GM12878 (cell line): ENCODE data around the gene CAMTA1. TPM values are rescaled to one million over a fixed set of nuclear protein-coding genes. Genes with fewer than 3 reads are reported as not detected.

Experiments
- ATAC-seq: fragments of 200-7000 bp; cut with Tn5 transposase; 3 replicates; pipeline ENCODE4 v1.9.1; 2020; ENCODE audit warnings: mild to moderate bottlenecking, moderate library complexity
- BruUV-seq: library from RNA; stranded (reverse); fragments of 400-500 nt; replicated peaks from 2 replicates; lab custom pipeline; 2021; lab: Mats Ljungman, UMichigan
- CTCF ChIA-PET: fragments of 300-600 bp; sonication (Branson Sonifier 250); formaldehyde crosslinking; extraction: SDS; loops from one replicate; lab custom pipeline; 2021; ENCODE audit warnings: inconsistent platforms; lab: Yijun Ruan, JAX
- POLR2A ChIA-PET: fragments of 350-600 bp; formaldehyde crosslinking; extraction: SDS; loops from one replicate; lab custom pipeline; 2021; ENCODE audit warnings: inconsistent platforms; lab: Charles Lee
- RAD21 ChIA-PET: fragments of 300-600 bp; sonication (Branson Sonifier 250); formaldehyde crosslinking; loops from one replicate; lab custom pipeline; 2023; ENCODE audit warnings: antibody characterized with exemption; ENCODE audit not compliant: unreplicated experiment; lab: Charles Lee
- SMC1A ChIA-PET: fragments of 300-600 bp; sonication (Branson Sonifier 250); formaldehyde crosslinking; loops from one replicate; lab custom pipeline; 2023; ENCODE audit not compliant: unreplicated experiment, uncharacterized antibody; lab: Charles Lee
- DNase-seq: peaks from one replicate; pipeline ENCODE4 v3.0.0-alpha.2; 2011; ENCODE audit warnings: low read depth, low spot score
- FAIRE-seq: peaks from 3 replicates; lab custom pipeline; 2011; peaks lifted over from hg19 to GRCh38; lab: Jason Lieb, UNC
- H2AFZ ChIP-seq: 2 replicates; pipeline ENCODE4 v1.6.0; 2011; ENCODE audit warnings: low read depth, low read length, control low read depth; ENCODE audit not compliant: control insufficient read depth
- H3K27ac ChIP-seq: 2 replicates; pipeline ENCODE4 v1.5.1; 2011; ENCODE audit warnings: control low read depth; ENCODE audit not compliant: control insufficient read depth, insufficient read depth
- H3K27me3 ChIP-seq, 2 experiments: replicated peaks in 1 of 2; 2 replicates each; pipeline versions ENCODE4 v1.6.0 to v1.6.1; 2011; ENCODE audit warnings: low read length in 1 of 2; ENCODE audit not compliant: control insufficient read depth in 2 of 2, insufficient read depth in 2 of 2
- H3K36me3 ChIP-seq, 2 experiments: 2 replicates each; pipeline ENCODE4 v1.5.1; 2011; ENCODE audit warnings: low read length in 1 of 2; ENCODE audit not compliant: control insufficient read depth in 2 of 2, insufficient read depth in 2 of 2
- H3K4me1 ChIP-seq: 2 replicates; pipeline ENCODE4 v1.6.1; 2011; ENCODE audit warnings: mild to moderate bottlenecking, low read length, moderate library complexity, mixed read lengths; ENCODE audit not compliant: control insufficient read depth, insufficient read depth
- H3K4me2 ChIP-seq: 2 replicates; pipeline ENCODE4 v1.6.0; 2011; ENCODE audit warnings: control low read depth; ENCODE audit not compliant: control insufficient read depth, insufficient read depth
- H3K4me3 ChIP-seq: fragments of 200-600 bp; sonication (generic); 2 replicates; pipeline ENCODE4 v1.5.1; 2016
- H3K79me2 ChIP-seq: 2 replicates; pipeline ENCODE4 v1.6.0; 2011; ENCODE audit warnings: low read length; ENCODE audit not compliant: control insufficient read depth, insufficient read depth
- H3K9ac ChIP-seq: 2 replicates; pipeline ENCODE4 v1.8.0; 2011; ENCODE audit warnings: low read length, control low read depth, mixed read lengths; ENCODE audit not compliant: control insufficient read depth, insufficient read depth
- H3K9me3 ChIP-seq: replicated peaks from 3 replicates; pipeline ENCODE4 v1.5.1; 2011; ENCODE audit warnings: mild to moderate bottlenecking, low read length; ENCODE audit not compliant: control insufficient read depth, insufficient read depth
- H4K20me1 ChIP-seq: 2 replicates; pipeline ENCODE4 v1.6.0; 2011; ENCODE audit not compliant: control insufficient read depth, insufficient read depth
- BACH1 ChIP-seq: fragments of 450-650 bp; IDR thresholded peaks from 2 replicates; pipeline ENCODE4 v1.6.1; 2017; ENCODE audit warnings: mild to moderate bottlenecking, borderline replicate concordance
- KDM1A ChIP-seq: fragments of 200-600 bp; sonication (generic); IDR thresholded peaks from 2 replicates; pipeline ENCODE4 v1.6.1; 2016; ENCODE audit warnings: borderline replicate concordance
- PBX3 ChIP-seq: IDR thresholded peaks from 2 replicates; pipeline ENCODE4 v1.6.1; 2011; ENCODE audit warnings: mild to moderate bottlenecking, low read depth, low read length, moderate library complexity; ENCODE audit not compliant: insufficient replicate concordance
- POLR2AphosphoS5 ChIP-seq: IDR thresholded peaks from 2 replicates; pipeline ENCODE4 v1.6.1; 2011; ENCODE audit warnings: mild to moderate bottlenecking, low read length, inconsistent platforms
- STAT3 ChIP-seq: IDR thresholded peaks from 2 replicates; pipeline ENCODE4 v1.6.1; 2011; ENCODE audit warnings: low read depth, low read length, improper control_type of control experiment
- TCF3 ChIP-seq: IDR thresholded peaks from 2 replicates; pipeline ENCODE4 v1.6.1; 2012; ENCODE audit warnings: low read depth, mild to moderate bottlenecking, low read length, borderline replicate concordance; ENCODE audit not compliant: insufficient read depth
- WGBS: methylation state at CpG from one replicate; pipeline ENCODE4 v1.1.6; 2016; ENCODE audit warnings: low lambda C conversion rate; ENCODE audit not compliant: insufficient replicate concordance, insufficient coverage; ENCODE audit errors: missing lambda C conversion rate; 5-methylcytosine and 5-hydroxymethylcytosine counted together
- in situ Hi-C: fragments of 300-500 bp; cut with MboI; formaldehyde crosslinking; loops from 9 replicates; pipeline ENCODE4 v1.14.3; 2018; ENCODE audit warnings: mixed read lengths
- intact Hi-C: fragments of 100-400 bp; cut with micrococcal nuclease; formaldehyde crosslinking; loops from one replicate; pipeline ENCODE4 v1.14.2; 2022; ENCODE audit not compliant: unreplicated experiment
- polyA plus RNA-seq, 11 experiments: library from polyadenylated mRNA; depleted of rRNA in 4 of 11; unstranded in 6 of 11; stranded (reverse) in 5 of 11; fragments of >200 nt; fragmentation: Nextera tagmentation in 4 of 11; fragmentation: Illumina TruSeq in 1 of 11; extraction: Ambion mirVana in 4 of 11; extraction: Trizol in 1 of 11; gene quantifications; 1 replicate in 1 of 11; 2 replicates in 10 of 11; pipeline versions ENCODE4 v1.2.1 to v1.2.3, GENCODE V29; 2011 to 2016; ENCODE audit warnings: inconsistent platforms in 2 of 11, missing spikeins in 2 of 11, low read depth in 1 of 11
- total RNA-seq, 4 experiments: library from RNA; depleted of rRNA in 3 of 4; stranded (reverse); fragments of >200 nt in 3 of 4; fragmentation: Illumina TruSeq in 1 of 4; extraction: Trizol in 1 of 4; gene quantifications; 2 replicates each; pipeline versions ENCODE4 v1.2.1 to v1.2.3, GENCODE V29; 2013 to 2021

Gene CAMTA1
- total and polyA plus RNA-seq, 10 of the 15 experiments (the other 5 are each of a cell fraction or from before 2014, with no cell fraction given): 37.7 to 148 (median 76.4) TPM

DNA sequence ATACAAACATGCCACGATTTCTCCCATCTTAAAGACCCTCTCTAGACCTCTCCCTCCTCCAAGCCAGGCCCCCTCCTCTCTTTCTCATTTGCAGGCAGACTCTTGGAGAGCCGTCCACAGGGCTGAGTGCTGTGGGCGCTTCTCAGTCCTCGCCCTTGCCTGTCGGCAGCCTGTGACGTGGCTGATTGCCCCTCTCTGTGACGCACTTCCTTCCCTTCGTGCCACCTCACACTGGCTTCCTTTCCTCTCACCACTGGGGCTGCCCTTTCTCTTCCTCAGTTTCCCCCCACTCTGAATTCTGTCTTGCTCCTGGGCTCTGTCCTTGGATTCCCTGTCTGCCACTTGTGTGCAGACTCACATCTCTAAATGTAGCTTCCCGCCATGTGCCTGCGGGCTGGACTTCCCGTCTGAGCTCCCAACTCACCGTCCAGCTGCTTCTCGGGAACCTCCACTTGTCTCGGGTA lies 227.2 kb downstream of the CAMTA1 start (continued):
- no peak for TF ChIP-seq PBX3

DNA sequence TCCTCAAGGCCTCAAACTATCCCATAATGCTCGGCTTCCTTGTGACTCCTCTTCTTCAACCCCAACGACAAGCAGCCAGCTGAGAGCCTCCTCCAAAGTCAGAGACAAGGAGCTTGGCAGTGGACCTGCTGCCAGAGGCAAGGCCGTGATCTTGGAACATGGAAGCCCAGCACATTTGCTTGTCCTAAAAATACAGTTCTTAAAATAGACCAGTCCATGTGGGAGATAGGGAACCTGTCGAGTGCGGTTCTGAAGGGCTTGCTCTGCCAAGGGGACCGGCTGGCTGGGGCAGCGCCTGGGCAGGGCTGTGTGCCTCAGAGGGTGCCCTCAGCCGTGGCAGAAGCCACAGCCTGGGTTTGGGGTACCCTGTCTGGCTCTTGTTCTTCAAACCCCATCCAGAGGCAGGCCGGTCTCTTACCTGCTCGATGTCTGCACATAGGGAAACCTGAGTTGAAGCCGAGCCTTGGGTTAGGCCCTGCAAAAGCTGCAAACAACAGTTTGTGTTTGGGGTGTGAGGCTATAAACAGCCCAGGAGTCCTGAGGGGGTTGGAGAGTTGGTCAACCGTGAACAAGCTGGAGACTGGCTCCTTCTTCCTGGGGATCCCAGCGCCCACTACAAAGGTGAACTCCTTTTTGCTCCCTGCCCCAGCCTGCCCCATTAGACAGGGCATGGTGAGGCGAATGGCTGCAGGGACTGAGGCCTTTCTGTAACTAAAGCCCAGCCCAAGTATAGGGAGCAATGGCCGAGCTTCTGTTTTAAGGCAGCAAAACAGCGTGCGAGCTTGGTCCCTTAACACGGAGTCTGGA lies 228.8 kb downstream of the CAMTA1 start:
- intact Hi-C loops: no loop called here
- POLR2A ChIA-PET: no interaction called here
- Histone ChIP-seq H3K36me3 (no peaks in the 10 kb centered on the region), H2AFZ (no peak overlapping the region), H3K9ac (no peak overlapping the region), H3K27me3 (peaks cover 0 to 1% of the 10 kb centered on the region in 2 experiments; a peak in 2 of 4 replicates), H3K27ac (no peak overlapping the region), H3K79me2 (no peaks in the 10 kb centered on the region), H3K4me2 (no peak overlapping the region), H3K4me3 (no peak overlapping the region), H3K4me1 (no peaks in the 10 kb centered on the region)
- CTCF ChIA-PET: no interaction called here
- no peak for DNase-seq
- SMC1A ChIA-PET: no interaction called here
- RAD21 ChIA-PET: no interaction called here
- FAIRE-seq: no peak
- no TSS peak for BruUV-seq
- TF ChIP-seq STAT3 (no peak), POLR2AphosphoS5 (no peak), KDM1A (no peak), BACH1 (no peak), TCF3 (no peak)
- TF ChIP-seq, all 136 proteins: peak for 0
- Histone ChIP-seq H3K9me3 (no peaks in the 10 kb centered on the region), H4K20me1 (no peaks in the 10 kb centered on the region)
- 36% methylated on average over 18 of the region's 18 CpGs for WGBS
- no peak for ATAC-seq
- in situ Hi-C loops: no loop called here
